NCI-H82 (cell line): ENCODE measurements around the gene COL6A3.

Experiments
- DNase-seq: peaks from one replicate; lab custom pipeline; 2025; lab: John Stamatoyannopoulos, UW

Gene COL6A3

GRCh38 chr2:237348281-237348865 is 65.6 kb downstream of the COL6A3 start:
- no peak for DNase-seq

GRCh38 chr2:237345891-237346640 is 67.9 kb downstream of the COL6A3 start:
- no peak for DNase-seq

GRCh38 chr2:237345411-237345810 is 68.6 kb downstream of the COL6A3 start:
- DNase-seq, result no peak

GRCh38 chr2:237344942-237345341 is 69.0 kb downstream of the COL6A3 start:
- DNase-seq, result no peak

- DNase-seq, result no peak
Observed at GRCh38 chr2:237343993-237344392, 70.0 kb downstream of the COL6A3 start.

- DNase-seq, result no peak
Observed at GRCh38 chr2:237341872-237342271, 72.1 kb downstream of the COL6A3 start.

GRCh38 chr2:237337586-237337985 is 76.4 kb downstream of the COL6A3 start:
- no peak for DNase-seq

GRCh38 chr2:237336131-237336530 is 77.8 kb downstream of the COL6A3 start:
- no peak for DNase-seq

- DNase-seq, result no peak
Observed at GRCh38 chr2:237333748-237334147, 80.2 kb downstream of the COL6A3 start.

- no peak for DNase-seq
Observed at GRCh38 chr2:237330541-237330940, 83.4 kb downstream of the COL6A3 start.

- DNase-seq, result no peak
Observed at GRCh38 chr2:237327175-237327950, 86.6 kb downstream of the COL6A3 start.

GRCh38 chr2:237326266-237327171 is 87.4 kb downstream of the COL6A3 start:
- no peak for DNase-seq

- DNase-seq, result no peak
Observed at GRCh38 chr2:237324837-237325236, 89.1 kb downstream of the COL6A3 start.

GRCh38 chr2:237324405-237324831 is 89.5 kb downstream of the COL6A3 start:
- no peak for DNase-seq

- no peak for DNase-seq
Observed at GRCh38 chr2:237323656-237324055, 90.3 kb downstream of the COL6A3 start.

GRCh38 chr2:237322564-237322963 is 91.4 kb downstream of the COL6A3 start:
- DNase-seq, result no peak

- DNase-seq, result no peak
Observed at GRCh38 chr2:237321746-237322145, 92.2 kb downstream of the COL6A3 start.

- no peak for DNase-seq
Observed at GRCh38 chr2:237320801-237321560, 93.0 kb downstream of the COL6A3 start.

GRCh38 chr2:237319887-237320286 is 94.1 kb downstream of the COL6A3 start:
- no peak for DNase-seq

- DNase-seq, result no peak
Observed at GRCh38 chr2:237319086-237319820, 94.7 kb downstream of the COL6A3 start.
